Measurements from ENCODE around the gene MEIKIN. TPM values are rescaled to one million over a fixed set of nuclear protein-coding genes. Genes with fewer than 3 reads are reported as not detected.

MEIKIN gene
- total RNA-seq, 2 donors from 2014 or later: 39.2 TPM; not detected in 1

DNA sequence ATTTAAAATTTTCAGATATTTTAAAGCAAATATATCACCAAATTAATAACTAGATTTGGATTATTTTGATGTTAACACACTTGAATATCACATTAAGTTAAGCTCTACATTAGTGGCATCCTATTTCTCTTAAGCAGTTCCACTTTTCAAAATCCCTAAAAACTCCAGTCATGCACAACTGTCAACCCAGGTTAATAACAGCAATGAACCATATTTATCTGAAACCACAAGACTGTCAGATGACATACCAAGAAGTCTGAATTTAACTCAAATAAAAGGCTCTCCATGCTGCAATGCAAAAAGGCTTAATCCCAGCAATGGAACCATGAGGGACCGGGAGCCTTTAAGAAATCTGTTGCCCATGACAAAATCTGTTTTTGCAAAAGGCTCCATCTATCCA lies 176.1 kb downstream of the MEIKIN start:
- Histone ChIP-seq H3K4me1 (peaks cover 51% of the 10 kb centered on the region), H3K4me3 (no peak overlapping the region), H3K27ac (no peak overlapping the region), H3K9me3 (no peaks in the 10 kb centered on the region), H3K36me3 (replicated peaks in 1 of 2; ENCODE audit: insufficient read depth in 1 of 2, low read depth in 2 of 2) (no peaks in the 10 kb centered on the region), H3K27me3 (no peaks in the 10 kb centered on the region)
- ATAC-seq (no peak), DNase-seq (no peak)
- WGBS, 2 donors: 86 to 91% methylated on average over 1 of the region's 1 CpG
- TF ChIP-seq POLR2A (IDR thresholded peaks at IDR 0.05): no peak
- TF ChIP-seq, protein P1, sequence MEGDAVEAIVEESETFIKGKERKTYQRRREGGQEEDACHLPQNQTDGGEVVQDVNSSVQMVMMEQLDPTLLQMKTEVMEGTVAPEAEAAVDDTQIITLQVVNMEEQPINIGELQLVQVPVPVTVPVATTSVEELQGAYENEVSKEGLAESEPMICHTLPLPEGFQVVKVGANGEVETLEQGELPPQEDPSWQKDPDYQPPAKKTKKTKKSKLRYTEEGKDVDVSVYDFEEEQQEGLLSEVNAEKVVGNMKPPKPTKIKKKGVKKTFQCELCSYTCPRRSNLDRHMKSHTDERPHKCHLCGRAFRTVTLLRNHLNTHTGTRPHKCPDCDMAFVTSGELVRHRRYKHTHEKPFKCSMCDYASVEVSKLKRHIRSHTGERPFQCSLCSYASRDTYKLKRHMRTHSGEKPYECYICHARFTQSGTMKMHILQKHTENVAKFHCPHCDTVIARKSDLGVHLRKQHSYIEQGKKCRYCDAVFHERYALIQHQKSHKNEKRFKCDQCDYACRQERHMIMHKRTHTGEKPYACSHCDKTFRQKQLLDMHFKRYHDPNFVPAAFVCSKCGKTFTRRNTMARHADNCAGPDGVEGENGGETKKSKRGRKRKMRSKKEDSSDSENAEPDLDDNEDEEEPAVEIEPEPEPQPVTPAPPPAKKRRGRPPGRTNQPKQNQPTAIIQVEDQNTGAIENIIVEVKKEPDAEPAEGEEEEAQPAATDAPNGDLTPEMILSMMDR (IDR thresholded peaks at IDR 0.05): no peak
- intact Hi-C loops (cut with DNase I): no loop called here

DNA sequence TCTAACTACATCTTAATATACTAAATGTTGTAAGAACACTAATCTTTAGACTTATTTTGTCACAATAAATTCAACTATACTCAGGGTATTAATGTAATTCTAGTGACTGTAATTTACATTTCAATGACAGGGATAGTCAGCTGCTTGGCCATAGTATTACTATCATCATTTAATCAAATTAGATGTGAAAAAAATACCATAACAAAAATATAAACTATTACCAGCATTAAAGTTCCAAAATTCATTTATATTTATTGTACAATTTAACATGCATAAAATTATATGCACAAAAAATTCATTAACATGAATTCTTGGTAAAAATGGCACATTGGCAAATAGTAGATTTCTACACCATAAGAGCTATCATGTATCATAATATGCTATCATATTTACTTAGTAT lies 177.6 kb downstream of the MEIKIN start:
- no peaks in the 10 kb centered on the region for H3K27me3 ChIP-seq
- intact Hi-C loops (cut with DNase I): no loop called here
- ATAC-seq: no peak
- H3K4me1 ChIP-seq: peaks cover 36% of the 10 kb centered on the region
- H3K36me3 ChIP-seq (replicated peaks in 1 of 2; ENCODE audit: insufficient read depth in 1 of 2, low read depth in 2 of 2): no peaks in the 10 kb centered on the region
- H3K27ac ChIP-seq: no peak overlapping the region
- no peak for DNase-seq
- no peaks in the 10 kb centered on the region for H3K9me3 ChIP-seq
- no peak overlapping the region for H3K4me3 ChIP-seq
- TF ChIP-seq, protein P1 (IDR thresholded peaks at IDR 0.05): no peak
- no peak for TF ChIP-seq POLR2A (IDR thresholded peaks at IDR 0.05)

DNA sequence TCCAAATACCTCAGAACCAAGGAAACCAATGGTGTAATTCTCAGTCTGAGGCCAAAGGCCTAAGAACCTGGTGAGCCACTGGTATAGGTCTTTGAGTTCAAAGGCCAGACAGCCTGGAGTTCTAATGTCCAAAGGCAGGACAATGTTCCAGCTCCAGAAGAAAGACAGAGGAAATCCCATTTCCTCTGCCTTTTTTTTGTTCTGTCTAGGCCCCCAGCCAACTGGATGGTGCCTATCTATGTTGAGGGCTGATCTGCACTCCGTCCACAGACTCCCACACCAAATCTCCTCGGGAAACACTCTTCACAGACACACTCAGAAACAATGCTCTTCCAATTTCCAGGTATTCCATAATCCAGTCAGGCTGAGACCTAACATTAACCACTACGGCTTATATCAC lies 178.8 kb downstream of the MEIKIN start:
- DNase-seq (no peak), ATAC-seq (no peak)
- Histone ChIP-seq H3K4me1 (peaks cover 27% of the 10 kb centered on the region), H3K4me3 (no peak overlapping the region), H3K36me3 (replicated peaks in 1 of 2; ENCODE audit: insufficient read depth in 1 of 2, low read depth in 2 of 2) (no peaks in the 10 kb centered on the region), H3K9me3 (no peaks in the 10 kb centered on the region), H3K27ac (no peak overlapping the region), H3K27me3 (no peaks in the 10 kb centered on the region)
- 56 to 57% methylated on average over 3 of the region's 3 CpGs for WGBS, 2 donors
- intact Hi-C loops (cut with DNase I): no loop called here
- TF ChIP-seq, protein P1 (IDR thresholded peaks at IDR 0.05): no peak
- TF ChIP-seq POLR2A (IDR thresholded peaks at IDR 0.05): no peak

DNA sequence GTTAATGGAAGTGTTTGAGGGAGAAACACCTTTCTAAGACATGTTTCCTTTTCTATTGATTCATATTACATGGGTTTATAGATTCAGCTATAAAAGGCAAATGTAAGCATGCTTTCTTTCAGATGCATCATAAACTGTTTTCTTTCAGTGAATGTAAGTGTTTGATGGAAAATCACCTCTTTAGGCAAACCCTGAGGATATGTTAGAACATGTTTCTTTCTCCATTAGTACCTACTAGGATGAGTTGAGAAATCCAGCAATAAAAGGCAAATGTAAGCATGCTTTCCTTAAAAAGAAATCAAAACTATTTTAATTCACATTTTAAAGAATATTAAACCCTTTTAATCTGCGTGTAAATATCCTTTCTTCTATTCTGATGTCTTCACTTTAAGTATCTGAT lies 180.2 kb downstream of the MEIKIN start:
- Histone ChIP-seq H3K9me3 (no peaks in the 10 kb centered on the region), H3K4me3 (no peak overlapping the region), H3K4me1 (peaks cover 21% of the 10 kb centered on the region), H3K27ac (no peak overlapping the region), H3K27me3 (no peaks in the 10 kb centered on the region), H3K36me3 (replicated peaks in 1 of 2; ENCODE audit: insufficient read depth in 1 of 2, low read depth in 2 of 2) (no peaks in the 10 kb centered on the region)
- intact Hi-C loops (cut with DNase I): no loop called here
- 38 to 51% methylated on average over 1 of the region's 1 CpG for WGBS, 2 donors
- no peak for TF ChIP-seq POLR2A (IDR thresholded peaks at IDR 0.05)
- DNase-seq: no peak
- ATAC-seq: no peak

DNA sequence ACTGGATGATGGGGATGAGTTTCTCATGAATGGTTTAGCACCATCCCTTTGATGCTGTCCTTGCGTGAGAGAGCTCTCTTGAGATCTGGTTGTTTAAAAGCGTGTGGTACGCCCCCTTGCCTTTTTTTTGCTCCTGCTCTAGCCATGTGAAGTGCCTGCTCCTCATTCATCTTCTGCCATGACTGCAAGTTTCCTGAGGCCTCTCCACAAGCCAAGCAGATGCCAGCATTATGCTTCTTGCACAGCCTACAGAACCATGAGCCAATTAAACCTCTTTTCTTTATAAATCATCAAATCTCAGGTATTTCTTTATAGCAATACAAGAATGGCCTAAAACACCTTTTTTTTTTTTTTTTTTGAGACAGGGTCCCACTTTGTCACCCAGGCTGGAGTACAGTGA lies 181.5 kb downstream of the MEIKIN start:
- H3K27me3 ChIP-seq: no peaks in the 10 kb centered on the region
- 94 to 97% methylated on average over 3 of the region's 3 CpGs for WGBS, 2 donors
- no peaks in the 10 kb centered on the region for H3K9me3 ChIP-seq
- no peak overlapping the region for H3K27ac ChIP-seq
- TF ChIP-seq POLR2A (IDR thresholded peaks at IDR 0.05): no peak
- TF ChIP-seq, protein P1 (IDR thresholded peaks at IDR 0.05): no peak
- H3K4me3 ChIP-seq: no peak overlapping the region
- ATAC-seq: no peak
- H3K36me3 ChIP-seq (replicated peaks in 1 of 2; ENCODE audit: insufficient read depth in 1 of 2, low read depth in 2 of 2): no peaks in the 10 kb centered on the region
- H3K4me1 ChIP-seq: peaks cover 17% of the 10 kb centered on the region
- intact Hi-C loops (cut with DNase I): no loop called here
- DNase-seq: no peak
